HEK293T (cell line): ENCODE results near the gene SHQ1.

ENCODE experiments used
- BHLHE40 ChIP-seq: fragments of 450-650 bp; IDR thresholded peaks from 2 replicates; pipeline ENCODE4 v1.6.1; 2016; ENCODE audit warnings: mild to moderate bottlenecking, moderate library complexity, borderline replicate concordance
- LEF1 ChIP-seq: fragments of 450-650 bp; IDR thresholded peaks from 2 replicates; pipeline ENCODE4 v1.6.1; 2017; ENCODE audit warnings: mild to moderate bottlenecking, borderline replicate concordance

DNA sequence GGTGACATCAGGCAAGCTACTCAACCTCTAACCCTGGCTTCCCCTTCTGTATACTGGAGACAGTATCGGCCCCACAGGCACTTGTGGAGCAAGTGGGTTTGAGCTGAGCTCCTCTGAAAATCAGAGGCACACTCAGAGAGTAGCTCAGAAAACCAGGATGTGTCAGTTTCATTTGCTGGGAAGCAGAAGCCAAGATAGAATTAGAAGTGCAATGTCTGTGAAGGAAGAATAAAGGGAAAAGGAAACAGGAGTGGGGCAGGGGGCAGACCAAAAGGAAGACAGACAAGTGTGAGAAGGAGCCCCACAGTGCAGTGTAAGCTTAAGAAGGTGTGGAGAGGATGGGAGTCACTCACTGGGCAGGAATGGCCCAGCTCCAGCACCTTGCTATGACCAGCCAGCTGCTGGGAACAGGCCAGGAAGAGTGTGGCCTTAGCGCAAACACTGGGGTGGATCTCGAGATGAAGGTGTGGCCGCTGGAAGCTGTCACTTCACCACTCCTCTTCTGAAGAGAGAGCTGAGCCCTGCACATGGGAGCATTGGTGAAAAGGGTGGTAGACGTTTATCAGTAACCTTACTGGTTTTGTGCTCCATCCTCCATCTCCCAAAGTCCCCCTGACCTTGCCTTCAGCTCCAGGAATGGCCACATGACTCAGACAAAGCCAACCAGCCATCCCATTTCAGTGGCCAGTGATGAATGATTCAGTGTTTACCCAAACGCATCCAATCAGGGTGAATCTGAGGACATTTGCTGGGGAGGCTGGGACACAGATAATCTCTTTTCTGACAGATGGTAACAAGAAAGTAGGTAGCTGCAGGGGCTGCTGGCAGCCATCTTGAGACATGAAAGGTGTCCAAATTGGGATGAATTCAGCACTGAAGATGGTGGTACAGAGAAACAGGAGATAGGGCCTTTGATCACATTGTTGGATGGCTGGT, 108.4 kb downstream of the SHQ1 start:
- TF ChIP-seq BHLHE40 = no peak
- TF ChIP-seq LEF1 = no peak
